HEK293 (cell line): ENCODE results near the gene AGXT2.
A peak's percentile ranks its signal among the peaks of the same experiment; 100 is the strongest.

Experiments used
- CTCF ChIA-PET: fragments of 350-600 bp; formaldehyde crosslinking; extraction: SDS; loops from one replicate; lab custom pipeline; 2021; ENCODE audit warnings: antibody characterized with exemption; lab: Yijun Ruan, JAX
- POLR2A ChIA-PET: fragments of 300-600 bp; formaldehyde crosslinking; extraction: SDS; loops from one replicate; lab custom pipeline; 2020; ENCODE audit warnings: antibody characterized with exemption, inconsistent platforms; lab: Yijun Ruan, JAX
- H3K27ac ChIP-seq: fragments of 200-500 bp; sonication (Bioruptor generic); 2 replicates; pipeline ENCODE4 v1.5.1; 2014; ENCODE audit warnings: low read depth, low read length, control low read depth, inconsistent platforms; ENCODE audit errors: extremely low read depth
- H3K36me3 ChIP-seq, 2 experiments: fragments of 200-500 bp in 1 of 2; sonication (Bioruptor generic) in 1 of 2; 1 replicate in 1 of 2; 2 replicates in 1 of 2; pipeline ENCODE4 v1.5.1; 2014 to 2017; ENCODE audit warnings: inconsistent platforms in 2 of 2, low read length in 2 of 2; ENCODE audit not compliant: control insufficient read depth in 2 of 2, insufficient read depth in 1 of 2
- H3K4me1 ChIP-seq: fragments of 200-500 bp; sonication (Bioruptor generic); 2 replicates; pipeline ENCODE4 v1.5.1; 2014; ENCODE audit warnings: mild to moderate bottlenecking, low read length, inconsistent platforms; ENCODE audit not compliant: control insufficient read depth, insufficient read depth
- H3K4me3 ChIP-seq: 2 replicates; pipeline ENCODE4 v1.5.1; 2011; ENCODE audit warnings: low read depth, mild to moderate bottlenecking, control low read depth, low read length, moderate library complexity
- H3K9me3 ChIP-seq: fragments of 200-500 bp; sonication (Bioruptor generic); 2 replicates; pipeline ENCODE4 v1.5.1; 2014; ENCODE audit warnings: low read depth, low read length, inconsistent platforms; ENCODE audit not compliant: control insufficient read depth, insufficient read depth
- BCL11B ChIP-seq: fragments of 450-650 bp; formaldehyde crosslinking; IDR thresholded peaks from 2 replicates; pipeline ENCODE4 v1.5.1; 2016; ENCODE audit warnings: low read depth, missing biosample characterization, missing genetic modification characterization
- GLIS2 ChIP-seq: fragments of 450-650 bp; formaldehyde crosslinking; IDR thresholded peaks from 2 replicates; pipeline ENCODE4 v1.5.1; 2016; ENCODE audit warnings: missing biosample characterization, missing genetic modification characterization
- KLF7 ChIP-seq: fragments of 450-650 bp; formaldehyde crosslinking; IDR thresholded peaks from 2 replicates; pipeline ENCODE4 v1.5.1; 2016; ENCODE audit warnings: missing biosample characterization, missing genetic modification characterization, borderline replicate concordance
- SETDB1 ChIP-seq: IDR thresholded peaks from one replicate; pipeline ENCODE4 v1.6.1; 2017; ENCODE audit warnings: mild to moderate bottlenecking, low read length, moderate library complexity, mixed read lengths; ENCODE audit not compliant: insufficient read length
- TRIM28 ChIP-seq: IDR thresholded peaks from 2 replicates; pipeline ENCODE4 v1.6.1; 2011; ENCODE audit warnings: low read length, control low read depth, borderline replicate concordance
- YY2 ChIP-seq: fragments of 450-650 bp; formaldehyde crosslinking; IDR thresholded peaks from 2 replicates; pipeline ENCODE4 v1.5.1; 2016; ENCODE audit warnings: missing biosample characterization, missing genetic modification characterization
- ZNF169 ChIP-seq: fragments of 450-650 bp; formaldehyde crosslinking; IDR thresholded peaks from 2 replicates; pipeline ENCODE4 v1.5.1; 2016; ENCODE audit warnings: missing biosample characterization, missing genetic modification characterization
- ZNF202 ChIP-seq: fragments of 450-650 bp; formaldehyde crosslinking; IDR thresholded peaks from 2 replicates; pipeline ENCODE4 v1.5.1; 2016; ENCODE audit warnings: missing biosample characterization, missing genetic modification characterization, borderline replicate concordance
- ZNF239 ChIP-seq: fragments of 450-650 bp; formaldehyde crosslinking; IDR thresholded peaks from 2 replicates; pipeline ENCODE4 v1.5.1; 2016; ENCODE audit warnings: missing biosample characterization, missing genetic modification characterization
- ZNF248 ChIP-seq: fragments of 450-650 bp; formaldehyde crosslinking; IDR thresholded peaks from 2 replicates; pipeline ENCODE4 v1.5.1; 2017; ENCODE audit warnings: missing biosample characterization, missing genetic modification characterization
- ZNF292 ChIP-seq: fragments of 450-650 bp; formaldehyde crosslinking; IDR thresholded peaks from 2 replicates; pipeline ENCODE4 v1.5.1; 2016; ENCODE audit warnings: low read depth, missing biosample characterization, missing genetic modification characterization, borderline replicate concordance
- ZNF311 ChIP-seq: fragments of 450-650 bp; formaldehyde crosslinking; IDR thresholded peaks from 2 replicates; pipeline ENCODE4 v1.5.1; 2017; ENCODE audit warnings: missing biosample characterization, missing genetic modification characterization, borderline replicate concordance
- ZNF324 ChIP-seq: fragments of 450-650 bp; formaldehyde crosslinking; IDR thresholded peaks from 2 replicates; pipeline ENCODE4 v1.5.1; 2016; ENCODE audit warnings: missing biosample characterization, missing genetic modification characterization
- ZNF341 ChIP-seq: fragments of 450-650 bp; formaldehyde crosslinking; IDR thresholded peaks from 2 replicates; pipeline ENCODE4; 2016; ENCODE audit warnings: low read depth, missing biosample characterization, missing genetic modification characterization
- ZNF37A ChIP-seq: fragments of 450-650 bp; IDR thresholded peaks from 2 replicates; pipeline ENCODE4 v1.5.1; 2018; ENCODE audit warnings: missing biosample characterization, missing genetic modification characterization
- ZNF529 ChIP-seq: fragments of 450-650 bp; formaldehyde crosslinking; IDR thresholded peaks from 2 replicates; pipeline ENCODE4 v1.5.1; 2017; ENCODE audit warnings: missing genetic modification characterization, missing biosample characterization; ENCODE audit not compliant: insufficient replicate concordance
- ZNF585B ChIP-seq: fragments of 450-650 bp; formaldehyde crosslinking; IDR thresholded peaks from 2 replicates; pipeline ENCODE4 v1.5.1; 2016; ENCODE audit warnings: missing biosample characterization, missing genetic modification characterization
- ZNF610 ChIP-seq: fragments of 450-650 bp; formaldehyde crosslinking; IDR thresholded peaks from 2 replicates; pipeline ENCODE4 v1.5.1; 2016; ENCODE audit warnings: missing biosample characterization, missing genetic modification characterization, borderline replicate concordance
- ZNF621 ChIP-seq: fragments of 450-650 bp; formaldehyde crosslinking; IDR thresholded peaks from 2 replicates; pipeline ENCODE4 v1.5.1; 2017; ENCODE audit warnings: missing biosample characterization, missing genetic modification characterization
- ZNF791 ChIP-seq: fragments of 450-650 bp; formaldehyde crosslinking; IDR thresholded peaks from 2 replicates; pipeline ENCODE4 v1.5.1; 2016; ENCODE audit warnings: missing biosample characterization, missing genetic modification characterization
- TF ChIP-seq, protein P1 (sequence below): fragments of 450-650 bp; formaldehyde crosslinking; IDR thresholded peaks from 2 replicates; pipeline ENCODE4 v1.5.1; 2016; ENCODE audit warnings: missing biosample characterization, missing genetic modification characterization
- TF ChIP-seq, protein P2 (sequence below): fragments of 450-650 bp; formaldehyde crosslinking; IDR thresholded peaks from 2 replicates; pipeline ENCODE4 v1.5.1; 2017; ENCODE audit warnings: missing biosample characterization, missing genetic modification characterization
- TF ChIP-seq, protein P3 (sequence below): fragments of 450-650 bp; formaldehyde crosslinking; IDR thresholded peaks from 2 replicates; pipeline ENCODE4 v1.5.1; 2017; ENCODE audit warnings: missing biosample characterization, mild to moderate bottlenecking, missing genetic modification characterization, moderate library complexity

The AGXT2 gene

DNA sequence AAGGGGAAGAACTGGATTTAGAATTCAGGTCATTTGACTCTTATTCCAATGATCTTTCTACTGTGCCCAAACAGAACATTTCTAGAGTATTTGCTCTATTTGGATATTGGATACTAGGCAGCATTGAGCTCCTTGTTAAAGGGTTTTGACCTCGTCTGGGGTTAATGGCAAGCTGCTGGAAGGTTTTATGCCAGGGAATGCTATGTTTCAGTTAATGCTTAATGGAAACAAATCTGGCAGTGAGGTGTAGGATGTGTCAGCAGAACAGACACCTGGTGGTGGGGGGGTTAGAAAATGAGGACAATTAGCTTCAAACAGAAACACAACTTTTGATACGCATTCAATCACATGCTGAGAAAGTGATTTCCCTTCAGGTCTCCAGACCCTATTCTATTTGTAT, 51.5 kb downstream of the AGXT2 start:
- CTCF ChIA-PET = interaction anchor here (0.6 to 0.8 kb wide), 2 partner anchors 98 to 622 kb away, joined by 3 read pairs; no protein-coding TSS in a partner anchor
- H3K4me1 ChIP-seq = peaks cover 3% of the 10 kb centered on the region; the same call in 1 of the 2 replicates
- H3K36me3 ChIP-seq = no peaks in the 10 kb centered on the region
- POLR2A ChIA-PET = no interaction called here
- H3K9me3 ChIP-seq = no peaks in the 10 kb centered on the region
- H3K4me3 ChIP-seq = no peak overlapping the region
- no peak overlapping the region for H3K27ac ChIP-seq
- TF ChIP-seq, protein P1, sequence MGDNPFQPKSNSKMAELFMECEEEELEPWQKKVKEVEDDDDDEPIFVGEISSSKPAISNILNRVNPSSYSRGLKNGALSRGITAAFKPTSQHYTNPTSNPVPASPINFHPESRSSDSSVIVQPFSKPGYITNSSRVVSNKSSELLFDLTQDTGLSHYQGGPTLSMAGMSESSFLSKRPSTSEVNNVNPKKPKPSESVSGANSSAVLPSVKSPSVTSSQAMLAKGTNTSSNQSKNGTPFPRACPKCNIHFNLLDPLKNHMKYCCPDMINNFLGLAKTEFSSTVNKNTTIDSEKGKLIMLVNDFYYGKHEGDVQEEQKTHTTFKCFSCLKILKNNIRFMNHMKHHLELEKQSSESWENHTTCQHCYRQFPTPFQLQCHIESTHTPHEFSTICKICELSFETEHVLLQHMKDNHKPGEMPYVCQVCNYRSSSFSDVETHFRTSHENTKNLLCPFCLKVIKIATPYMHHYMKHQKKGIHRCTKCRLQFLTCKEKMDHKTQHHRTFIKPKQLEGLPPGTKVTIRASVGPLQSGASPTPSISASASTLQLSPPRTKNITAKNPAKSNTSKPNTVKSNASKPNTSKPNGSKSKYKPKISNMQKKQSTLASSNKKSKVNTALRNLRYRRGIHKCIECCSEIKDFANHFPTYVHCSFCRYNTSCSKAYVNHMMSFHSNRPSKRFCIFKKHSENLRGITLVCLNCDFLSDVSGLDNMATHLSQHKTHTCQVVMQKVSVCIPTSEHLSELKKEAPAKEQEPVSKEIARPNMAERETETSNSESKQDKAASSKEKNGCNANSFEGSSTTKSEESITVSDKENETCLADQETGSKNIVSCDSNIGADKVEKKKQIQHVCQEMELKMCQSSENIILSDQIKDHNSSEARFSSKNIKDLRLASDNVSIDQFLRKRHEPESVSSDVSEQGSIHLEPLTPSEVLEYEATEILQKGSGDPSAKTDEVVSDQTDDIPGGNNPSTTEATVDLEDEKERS (tag by site-specific recombination) = no peak
- TF ChIP-seq TRIM28 (no peak), ZNF529 (no peak), ZNF791 (tag by site-specific recombination) (no peak), GLIS2 (tag by site-specific recombination) (no peak)

DNA sequence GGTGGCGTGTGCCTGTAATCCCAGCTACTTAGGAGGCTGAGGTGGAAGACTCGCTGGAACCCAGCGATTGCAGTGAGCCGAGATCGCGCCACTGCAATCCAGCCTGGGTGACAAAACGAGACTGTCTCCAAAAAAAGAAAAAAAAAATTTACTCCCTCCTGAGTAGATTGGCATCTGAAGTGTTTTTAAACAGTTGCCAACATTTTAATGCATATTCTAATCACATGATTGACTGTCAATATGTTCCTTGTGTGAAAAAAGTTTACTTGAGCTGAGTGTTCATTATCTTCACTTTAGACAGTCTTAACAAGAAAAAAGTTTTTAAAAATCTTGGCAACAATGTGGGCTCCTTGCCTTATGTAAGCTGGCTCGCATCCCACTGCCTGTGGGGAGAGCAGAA, 53.8 kb downstream of the AGXT2 start:
- Histone ChIP-seq H3K36me3 (no peaks in the 10 kb centered on the region), H3K4me3 (no peak overlapping the region), H3K4me1 (peaks cover 3% of the 10 kb centered on the region; the same call in 1 of the 2 replicates), H3K9me3 (no peaks in the 10 kb centered on the region), H3K27ac (no peak overlapping the region)
- POLR2A ChIA-PET = no interaction called here
- TF ChIP-seq ZNF610 (no peak), ZNF202 (no peak), ZNF585B (tag by site-specific recombination) (peak; percentile 55; the same call in 1 of the 2 replicates)
- CTCF ChIA-PET = interaction anchor here (1.0 to 3.8 kb wide), 2 partner anchors 9 to 36 kb away, joined by 6 to 31 read pairs; no protein-coding TSS in a partner anchor

DNA sequence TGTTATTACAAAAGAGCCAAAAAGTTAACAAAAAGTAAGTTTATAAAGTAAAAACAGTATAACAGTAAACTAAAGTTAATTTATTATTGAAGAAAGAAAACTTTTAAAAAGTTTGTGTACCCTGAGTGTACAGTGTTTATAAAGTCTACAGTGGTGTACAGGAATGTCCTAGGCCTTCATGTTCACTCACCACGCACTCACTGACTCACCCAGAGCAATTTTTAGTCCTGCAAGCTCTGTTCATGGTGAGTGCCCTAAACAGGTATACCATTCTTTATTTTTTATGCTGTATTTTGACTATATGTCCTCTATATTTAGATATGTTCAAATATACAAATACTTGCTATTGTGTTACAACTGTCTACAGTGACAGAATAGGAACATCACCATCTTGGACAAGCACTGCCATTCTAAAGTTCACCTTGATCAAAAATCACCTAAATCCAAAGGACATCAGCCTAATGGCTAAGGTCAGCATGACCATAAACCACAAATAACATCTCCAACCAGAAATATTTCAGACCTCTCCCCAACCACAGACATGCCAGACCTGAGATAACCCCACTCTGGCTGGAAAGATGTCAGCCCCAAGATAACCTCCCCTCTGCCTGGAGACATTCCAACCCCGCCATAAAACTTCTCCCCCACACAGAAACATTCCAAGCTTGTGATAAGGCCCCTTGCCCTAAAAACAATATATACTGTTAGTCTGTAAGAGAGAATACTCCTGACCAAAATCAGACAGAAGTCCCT, 56.1 kb downstream of the AGXT2 start:
- ChIA-PET CTCF (interaction anchor here (3.8 kb wide), 1 partner anchor 11 kb away, joined by 31 read pairs; no protein-coding TSS in a partner anchor), POLR2A (no interaction called here)
- H3K9me3 ChIP-seq = no peaks in the 10 kb centered on the region
- no peaks in the 10 kb centered on the region for H3K4me1 ChIP-seq
- no peak overlapping the region for H3K27ac ChIP-seq
- TF ChIP-seq ZNF239 (tag by site-specific recombination) (no peak), TRIM28 (no peak), ZNF248 (tag by site-specific recombination) (no peak), ZNF311 (tag by site-specific recombination) (no peak), ZNF324 (tag by site-specific recombination) (no peak), ZNF341 (tag by site-specific recombination) (no peak), ZNF292 (tag by site-specific recombination) (no peak), YY2 (tag by site-specific recombination) (no peak), ZNF37A (no peak), ZNF791 (tag by site-specific recombination) (no peak), BCL11B (tag by site-specific recombination) (no peak), SETDB1 (no peak), ZNF621 (tag by site-specific recombination) (no peak), ZNF169 (tag by site-specific recombination) (no peak), KLF7 (tag by site-specific recombination) (no peak)
- TF ChIP-seq, protein P2, sequence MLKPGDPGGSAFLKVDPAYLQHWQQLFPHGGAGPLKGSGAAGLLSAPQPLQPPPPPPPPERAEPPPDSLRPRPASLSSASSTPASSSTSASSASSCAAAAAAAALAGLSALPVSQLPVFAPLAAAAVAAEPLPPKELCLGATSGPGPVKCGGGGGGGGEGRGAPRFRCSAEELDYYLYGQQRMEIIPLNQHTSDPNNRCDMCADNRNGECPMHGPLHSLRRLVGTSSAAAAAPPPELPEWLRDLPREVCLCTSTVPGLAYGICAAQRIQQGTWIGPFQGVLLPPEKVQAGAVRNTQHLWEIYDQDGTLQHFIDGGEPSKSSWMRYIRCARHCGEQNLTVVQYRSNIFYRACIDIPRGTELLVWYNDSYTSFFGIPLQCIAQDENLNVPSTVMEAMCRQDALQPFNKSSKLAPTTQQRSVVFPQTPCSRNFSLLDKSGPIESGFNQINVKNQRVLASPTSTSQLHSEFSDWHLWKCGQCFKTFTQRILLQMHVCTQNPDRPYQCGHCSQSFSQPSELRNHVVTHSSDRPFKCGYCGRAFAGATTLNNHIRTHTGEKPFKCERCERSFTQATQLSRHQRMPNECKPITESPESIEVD = no peak
- TF ChIP-seq, protein P3, sequence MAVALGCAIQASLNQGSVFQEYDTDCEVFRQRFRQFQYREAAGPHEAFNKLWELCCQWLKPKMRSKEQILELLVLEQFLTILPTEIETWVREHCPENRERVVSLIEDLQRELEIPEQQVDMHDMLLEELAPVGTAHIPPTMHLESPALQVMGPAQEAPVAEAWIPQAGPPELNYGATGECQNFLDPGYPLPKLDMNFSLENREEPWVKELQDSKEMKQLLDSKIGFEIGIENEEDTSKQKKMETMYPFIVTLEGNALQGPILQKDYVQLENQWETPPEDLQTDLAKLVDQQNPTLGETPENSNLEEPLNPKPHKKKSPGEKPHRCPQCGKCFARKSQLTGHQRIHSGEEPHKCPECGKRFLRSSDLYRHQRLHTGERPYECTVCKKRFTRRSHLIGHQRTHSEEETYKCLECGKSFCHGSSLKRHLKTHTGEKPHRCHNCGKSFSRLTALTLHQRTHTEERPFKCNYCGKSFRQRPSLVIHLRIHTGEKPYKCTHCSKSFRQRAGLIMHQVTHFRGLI (tag by site-specific recombination) = no peak
- TF ChIP-seq, all 188 proteins: peak for 0
- H3K36me3 ChIP-seq = no peaks in the 10 kb centered on the region
- H3K4me3 ChIP-seq = no peak overlapping the region
